ENCODE measurements around the gene PDPK1. TPM values are rescaled to one million over a fixed set of nuclear protein-coding genes. Genes with fewer than 3 reads are reported as not detected.
A peak's percentile ranks its signal among the peaks of the same experiment; 100 is the strongest.

PDPK1 gene
- total RNA-seq, 4 donors from 2014 or later = 31.6 to 49.8 (median 47.8) TPM

DNA sequence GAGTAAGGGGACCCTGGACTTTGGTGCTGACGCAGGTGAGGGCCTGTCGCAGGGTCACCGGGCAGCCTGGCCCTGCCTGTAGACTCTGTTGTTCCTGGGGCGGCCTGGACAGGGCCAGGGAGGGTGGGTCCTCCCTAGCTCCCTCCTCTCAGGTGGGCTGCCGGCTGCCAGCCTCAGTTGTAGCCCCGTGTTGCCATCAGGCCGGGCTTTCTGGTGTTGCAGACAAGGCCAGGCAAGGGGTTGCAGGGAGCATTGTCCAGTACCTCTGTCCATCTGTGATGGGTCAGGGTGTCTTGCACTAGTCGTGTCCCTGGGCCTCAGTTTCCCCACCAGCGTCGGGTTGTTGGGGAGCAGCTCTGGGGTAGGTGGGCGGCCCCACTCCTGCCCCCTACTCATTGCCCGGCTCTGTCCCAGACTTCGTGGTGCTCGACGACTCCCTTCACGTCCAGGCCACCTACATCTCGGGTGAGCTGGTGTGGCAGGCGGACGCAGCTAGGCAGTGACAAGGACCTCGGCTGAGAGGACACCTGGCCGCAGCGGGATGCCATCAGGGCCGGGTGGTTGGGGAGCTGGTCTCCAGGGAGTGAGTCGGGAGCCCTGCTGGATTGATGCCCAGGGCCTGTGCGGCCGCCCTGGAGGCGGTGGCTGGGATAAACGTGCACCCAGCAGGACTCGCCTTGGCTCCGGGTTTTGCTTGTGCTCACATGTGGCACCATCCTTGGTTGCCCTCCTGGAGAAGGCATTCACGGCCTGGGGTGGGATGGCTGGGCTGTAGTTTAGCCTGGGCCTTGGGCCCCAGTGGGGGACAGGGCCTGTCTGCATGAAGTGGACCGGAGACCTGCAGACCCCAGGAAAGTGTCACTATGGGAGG lies 8.5 kb upstream of the PDPK1 start:
- 74% methylated on average over 9 of the region's 32 CpGs for WGBS
- Histone ChIP-seq H3K27ac (no peak overlapping the region), H3K27me3 (no peaks in the 10 kb centered on the region), H3K4me1 (peaks cover 15% of the 10 kb centered on the region), H3K4me3 (no peak overlapping the region), H3K9me3 (no peaks in the 10 kb centered on the region), H3K36me3 (peaks cover 51% of the 10 kb centered on the region)
- DNase-seq (ENCODE audit: low spot score in 2 of 2) = no peak
- TF ChIP-seq POLR2AphosphoS5 (IDR thresholded peaks at IDR 0.05) = no peak
- TF ChIP-seq, protein P1, sequence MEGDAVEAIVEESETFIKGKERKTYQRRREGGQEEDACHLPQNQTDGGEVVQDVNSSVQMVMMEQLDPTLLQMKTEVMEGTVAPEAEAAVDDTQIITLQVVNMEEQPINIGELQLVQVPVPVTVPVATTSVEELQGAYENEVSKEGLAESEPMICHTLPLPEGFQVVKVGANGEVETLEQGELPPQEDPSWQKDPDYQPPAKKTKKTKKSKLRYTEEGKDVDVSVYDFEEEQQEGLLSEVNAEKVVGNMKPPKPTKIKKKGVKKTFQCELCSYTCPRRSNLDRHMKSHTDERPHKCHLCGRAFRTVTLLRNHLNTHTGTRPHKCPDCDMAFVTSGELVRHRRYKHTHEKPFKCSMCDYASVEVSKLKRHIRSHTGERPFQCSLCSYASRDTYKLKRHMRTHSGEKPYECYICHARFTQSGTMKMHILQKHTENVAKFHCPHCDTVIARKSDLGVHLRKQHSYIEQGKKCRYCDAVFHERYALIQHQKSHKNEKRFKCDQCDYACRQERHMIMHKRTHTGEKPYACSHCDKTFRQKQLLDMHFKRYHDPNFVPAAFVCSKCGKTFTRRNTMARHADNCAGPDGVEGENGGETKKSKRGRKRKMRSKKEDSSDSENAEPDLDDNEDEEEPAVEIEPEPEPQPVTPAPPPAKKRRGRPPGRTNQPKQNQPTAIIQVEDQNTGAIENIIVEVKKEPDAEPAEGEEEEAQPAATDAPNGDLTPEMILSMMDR (IDR thresholded peaks at IDR 0.05) = no peak
- no peak for TF ChIP-seq POLR2A (IDR thresholded peaks at IDR 0.05)
- TF ChIP-seq EP300 (IDR thresholded peaks at IDR 0.05) = no peak

DNA sequence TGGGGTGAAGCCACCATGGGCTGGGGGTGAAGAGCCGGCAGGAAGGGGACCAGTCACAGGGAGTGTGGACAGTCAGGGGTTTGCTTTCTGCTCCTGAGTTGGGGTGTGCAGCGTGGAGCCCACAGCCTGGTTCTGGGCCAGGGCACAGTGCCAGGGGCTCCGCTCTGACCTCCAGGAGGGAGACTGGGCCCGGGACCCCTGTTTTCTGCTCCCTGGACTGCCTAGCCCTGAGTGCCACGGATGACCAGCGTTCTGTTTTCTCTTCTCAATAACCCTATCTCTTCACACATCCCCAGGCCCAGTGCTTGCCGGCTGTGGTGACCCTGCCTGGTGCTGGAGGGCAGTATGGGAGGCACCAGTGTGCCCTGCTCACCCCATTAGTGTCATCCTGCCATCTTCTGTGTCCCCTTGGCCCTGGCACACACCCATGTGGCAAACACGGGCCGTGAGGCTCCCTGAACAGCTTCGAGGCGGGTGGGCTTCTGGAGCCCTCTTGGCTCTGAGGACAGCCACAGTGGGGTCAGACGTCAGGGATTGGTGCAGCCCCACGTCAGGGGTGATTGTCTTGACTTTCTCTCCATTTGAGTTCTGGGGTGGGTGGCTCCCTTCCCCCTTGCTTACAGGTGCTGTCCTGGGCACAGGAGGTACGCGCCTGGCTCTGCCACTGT lies 7.7 kb upstream of the PDPK1 start:
- Histone ChIP-seq H3K4me1 (peaks cover 15% of the 10 kb centered on the region), H3K27ac (no peak overlapping the region), H3K27me3 (no peaks in the 10 kb centered on the region), H3K36me3 (peaks cover 44% of the 10 kb centered on the region), H3K4me3 (no peak overlapping the region), H3K9me3 (no peaks in the 10 kb centered on the region)
- TF ChIP-seq EP300 (IDR thresholded peaks at IDR 0.05) = no peak
- no peak for TF ChIP-seq POLR2A (IDR thresholded peaks at IDR 0.05)
- TF ChIP-seq POLR2AphosphoS5 (IDR thresholded peaks at IDR 0.05) = no peak
- TF ChIP-seq, protein P1 (IDR thresholded peaks at IDR 0.05) = no peak
- 93% methylated on average over 11 of the region's 15 CpGs for WGBS
- no peak for DNase-seq (ENCODE audit: low spot score in 2 of 2)

DNA sequence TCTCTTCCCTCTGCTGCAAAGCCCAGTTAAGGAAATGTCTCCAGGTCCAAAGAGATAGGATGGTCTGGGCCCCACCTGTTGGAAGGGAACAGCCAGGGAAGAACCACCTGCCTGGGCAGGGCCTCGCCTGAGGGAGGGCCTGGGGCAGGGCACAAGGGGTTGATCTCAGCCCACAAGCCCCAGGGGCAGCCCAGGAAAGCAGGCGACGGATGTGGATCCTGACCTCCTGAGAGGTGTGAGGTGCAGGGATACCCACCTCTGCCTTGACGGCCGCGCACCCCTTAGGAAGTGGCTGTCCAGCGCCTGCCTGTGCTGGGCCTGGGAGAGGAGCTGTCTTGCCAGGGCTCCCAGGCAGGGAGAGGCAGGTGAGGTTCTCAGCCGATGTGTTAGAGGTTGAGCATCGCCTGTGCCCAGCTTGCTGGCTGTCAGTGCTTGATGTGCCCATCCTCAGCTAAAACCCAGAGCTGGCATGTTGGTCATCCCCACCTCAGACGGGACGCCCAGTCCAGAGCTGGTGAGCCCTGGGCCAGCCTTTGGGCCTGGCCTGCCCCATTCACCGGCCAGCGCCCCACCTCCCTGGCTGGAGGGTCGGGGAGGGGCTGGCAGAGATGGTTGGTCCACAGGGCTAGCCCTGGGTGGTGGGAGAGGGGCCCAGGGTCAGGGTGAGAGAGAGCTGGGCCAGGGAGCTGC lies 7.0 kb upstream of the PDPK1 start:
- WGBS = 82% methylated on average over 13 of the region's 14 CpGs
- H3K4me1 ChIP-seq = peaks cover 16% of the 10 kb centered on the region
- peaks cover 37% of the 10 kb centered on the region for H3K36me3 ChIP-seq
- peak overlapping the region; percentile 55 for H3K4me3 ChIP-seq
- TF ChIP-seq, protein P1 (IDR thresholded peaks at IDR 0.05) = no peak
- TF ChIP-seq EP300 (IDR thresholded peaks at IDR 0.05) (no peak), POLR2A (IDR thresholded peaks at IDR 0.05) (no peak)
- H3K27ac ChIP-seq = peak overlapping the region; percentile 92
- no peaks in the 10 kb centered on the region for H3K27me3 ChIP-seq
- DNase-seq (ENCODE audit: low spot score in 2 of 2) = no peak
- no peaks in the 10 kb centered on the region for H3K9me3 ChIP-seq

DNA sequence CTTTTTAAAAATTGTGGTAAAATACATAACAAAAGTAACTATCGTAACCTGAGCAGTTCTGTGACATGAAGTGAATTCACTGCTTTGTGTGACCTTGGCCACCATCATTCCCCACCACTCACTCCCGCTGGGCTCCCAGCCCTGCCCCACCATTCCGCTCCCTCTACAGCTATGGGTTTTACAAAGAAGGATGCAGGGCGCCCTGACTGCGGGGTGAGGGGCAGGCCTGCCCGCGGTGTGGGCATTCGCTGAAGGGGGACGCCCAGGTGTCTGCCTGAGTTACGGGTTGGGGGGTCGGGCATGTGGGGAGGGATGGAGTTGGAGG lies 6.5 kb upstream of the PDPK1 start, which contains the start of gene CEMP1:
Gene CEMP1, minus strand, starts transcription at position 38 of the 325 bp plus-strand sequence. CDS start 335 bp downstream, outside the sequence.
- Histone ChIP-seq H3K27me3 (no peaks in the 10 kb centered on the region), H3K9me3 (no peaks in the 10 kb centered on the region), H3K4me3 (peak within 1 kb of the TSS; percentile 55), H3K4me1 (peaks cover 18% of the 10 kb centered on the region), H3K27ac (peak within 1 kb of the TSS; percentile 92), H3K36me3 (peaks cover 32% of the 10 kb centered on the region)
- 35% methylated on average over 4 of the region's 11 CpGs for WGBS
- no peak for DNase-seq (ENCODE audit: low spot score in 2 of 2)
- TF ChIP-seq, protein P1 (IDR thresholded peaks at IDR 0.05) = no peak
- no peak for TF ChIP-seq POLR2A (IDR thresholded peaks at IDR 0.05)
- no peak for TF ChIP-seq POLR2AphosphoS5 (IDR thresholded peaks at IDR 0.05)
- TF ChIP-seq EP300 (IDR thresholded peaks at IDR 0.05) = no peak

Measured in suprapubic skin (tissue), 4 donors.